SK-N-SH treated with all-trans-retinoic acid at 6 μM for 48 hours (cell line): ENCODE measurements around the gene PTPRS.

Experiments used
- ATAC-seq: fragments of 200-7000 bp; cut with Tn5 transposase; 3 replicates; pipeline ENCODE4 v1.9.1; 2020; ENCODE audit warnings: mild to moderate bottlenecking, moderate library complexity
- ARNTL ChIP-seq: fragments of 450-650 bp; formaldehyde crosslinking; IDR thresholded peaks from 2 replicates; pipeline ENCODE4 v1.5.0; 2020; ENCODE audit warnings: low read depth, mild to moderate bottlenecking, moderate library complexity, borderline replicate concordance
- BACH2 ChIP-seq: fragments of 250-450 bp; sonication (Bioruptor Pico); IDR thresholded peaks from 2 replicates; pipeline ENCODE4 v1.9.0; 2021; ENCODE audit warnings: mild to moderate bottlenecking, borderline replicate concordance
- CREB5 ChIP-seq: fragments of 250-450 bp; sonication (Bioruptor Pico); IDR thresholded peaks from 2 replicates; pipeline ENCODE4 v1.5.1; 2020; ENCODE audit warnings: low read depth, mild to moderate bottlenecking, moderate library complexity
- CSDC2 ChIP-seq: fragments of 250-450 bp; sonication (Bioruptor Pico); IDR thresholded peaks from 2 replicates; pipeline ENCODE4 v1.5.0; 2020; ENCODE audit warnings: mild to moderate bottlenecking, moderate library complexity
- CSRNP3 ChIP-seq: fragments of 250-450 bp; sonication (Bioruptor Pico); IDR thresholded peaks from 2 replicates; pipeline ENCODE4 v1.5.1; 2021; ENCODE audit warnings: mild to moderate bottlenecking, moderate library complexity
- GLIS3 ChIP-seq: fragments of 250-450 bp; sonication (Bioruptor Pico); IDR thresholded peaks from 2 replicates; pipeline ENCODE4 v1.5.0; 2020; ENCODE audit warnings: mild to moderate bottlenecking, moderate library complexity
- ISL1 ChIP-seq: fragments of 250-450 bp; sonication (Bioruptor Pico); IDR thresholded peaks from 2 replicates; pipeline ENCODE4 v2.1.2; 2022; ENCODE audit warnings: mild to moderate bottlenecking, moderate library complexity
- OSR1 ChIP-seq: fragments of 250-450 bp; sonication (Bioruptor Pico); IDR thresholded peaks from 2 replicates; pipeline ENCODE4 v1.8.0; 2022; ENCODE audit warnings: moderate library complexity, mild to moderate bottlenecking, inconsistent platforms
- PATZ1 ChIP-seq: fragments of 250-450 bp; sonication (Bioruptor Pico); IDR thresholded peaks from 2 replicates; pipeline ENCODE4 v1.8.0; 2020; ENCODE audit warnings: mild to moderate bottlenecking, moderate library complexity, borderline replicate concordance
- POU6F1 ChIP-seq: fragments of 250-450 bp; sonication (Bioruptor Pico); IDR thresholded peaks from 2 replicates; pipeline ENCODE4 v1.8.0; 2021; ENCODE audit warnings: low read depth, mild to moderate bottlenecking, moderate library complexity, borderline replicate concordance
- PPARA ChIP-seq: fragments of 250-450 bp; sonication (Bioruptor Pico); IDR thresholded peaks from 2 replicates; pipeline ENCODE4 v1.5.0; 2020; ENCODE audit warnings: mild to moderate bottlenecking, borderline replicate concordance
- RARB ChIP-seq: fragments of 250-450 bp; sonication (Bioruptor Pico); IDR thresholded peaks from 2 replicates; pipeline ENCODE4 v1.8.0; 2021; ENCODE audit warnings: mild to moderate bottlenecking, moderate library complexity
- TCF4 ChIP-seq: fragments of 250-450 bp; sonication (Bioruptor Pico); IDR thresholded peaks from 2 replicates; pipeline ENCODE4 v1.8.0; 2021; ENCODE audit warnings: mild to moderate bottlenecking, moderate library complexity, borderline replicate concordance
- TOX ChIP-seq: fragments of 250-450 bp; sonication (Bioruptor Pico); IDR thresholded peaks from 2 replicates; pipeline ENCODE4 v1.8.0; 2021; ENCODE audit warnings: mild to moderate bottlenecking, moderate library complexity, borderline replicate concordance
- TSHZ2 ChIP-seq: fragments of 250-450 bp; sonication (Bioruptor Pico); IDR thresholded peaks from 2 replicates; pipeline ENCODE4 v1.5.0; 2020; ENCODE audit warnings: mild to moderate bottlenecking, moderate library complexity
- ZC3H10 ChIP-seq: fragments of 250-450 bp; sonication (Bioruptor Pico); IDR thresholded peaks from 2 replicates; pipeline ENCODE4 v1.5.1; 2021; ENCODE audit warnings: mild to moderate bottlenecking, moderate library complexity
- ZFP3 ChIP-seq: fragments of 250-450 bp; sonication (Bioruptor Pico); IDR thresholded peaks from 2 replicates; pipeline ENCODE4 v1.5.0; 2020; ENCODE audit warnings: mild to moderate bottlenecking, moderate library complexity
- ZFP30 ChIP-seq: fragments of 450-650 bp; formaldehyde crosslinking; IDR thresholded peaks from 2 replicates; pipeline ENCODE4 v1.5.0; 2022; ENCODE audit warnings: mild to moderate bottlenecking, moderate library complexity
- ZNF565 ChIP-seq: fragments of 450-650 bp; formaldehyde crosslinking; conservative IDR thresholded peaks from 2 replicates; pipeline ENCODE4 v1.5.0; 2020; ENCODE audit warnings: low read depth, mild to moderate bottlenecking, moderate library complexity
- ZNF70 ChIP-seq: fragments of 450-650 bp; formaldehyde crosslinking; IDR thresholded peaks from 2 replicates; pipeline ENCODE4 v1.5.0; 2020; ENCODE audit warnings: mild to moderate bottlenecking, moderate library complexity
- ZNF8 ChIP-seq: fragments of 450-650 bp; formaldehyde crosslinking; IDR thresholded peaks from 2 replicates; pipeline ENCODE4 v1.5.0; 2020; ENCODE audit warnings: mild to moderate bottlenecking, moderate library complexity

The PTPRS gene

GRCh38 chr19:5318306-5318705 lies 22.3 kb downstream of the PTPRS start:
- no peak for ATAC-seq
- no peak for TF ChIP-seq ZNF70 (CRISPR knock-in tag)
- TF ChIP-seq ZNF8 (CRISPR knock-in tag) = no peak
- TF ChIP-seq BACH2 (CRISPR knock-in tag) = no peak
- TF ChIP-seq CSDC2 = no peak
- TF ChIP-seq TCF4 (CRISPR knock-in tag) = no peak
- TF ChIP-seq PPARA (CRISPR knock-in tag) = no peak
- TF ChIP-seq TOX = no peak
- TF ChIP-seq TSHZ2 (CRISPR knock-in tag) = no peak
- TF ChIP-seq OSR1 (CRISPR knock-in tag) = no peak

GRCh38 chr19:5317321-5317720 lies 23.3 kb downstream of the PTPRS start:
- TF ChIP-seq POU6F1 (CRISPR knock-in tag) = no peak
- no peak for TF ChIP-seq GLIS3 (CRISPR knock-in tag)
- TF ChIP-seq TCF4 (CRISPR knock-in tag) = no peak
- no peak for TF ChIP-seq CSRNP3
- no peak for TF ChIP-seq ZFP3
- no peak for TF ChIP-seq TOX
- TF ChIP-seq ZNF565 (CRISPR knock-in tag) = no peak
- no peak for TF ChIP-seq CSDC2
- no peak for TF ChIP-seq CREB5 (CRISPR knock-in tag)
- TF ChIP-seq ISL1 = no peak
- no peak for TF ChIP-seq ZNF70 (CRISPR knock-in tag)
- TF ChIP-seq PATZ1 (CRISPR knock-in tag) = no peak
- TF ChIP-seq ZC3H10 (CRISPR knock-in tag) = no peak
- TF ChIP-seq RARB (CRISPR knock-in tag) = no peak

GRCh38 chr19:5316138-5316537 lies 24.5 kb downstream of the PTPRS start:
- ATAC-seq = no peak
- TF ChIP-seq ZFP30 (CRISPR knock-in tag) (no peak), ZNF70 (CRISPR knock-in tag) (no peak), TCF4 (CRISPR knock-in tag) (no peak), ZNF8 (CRISPR knock-in tag) (no peak), RARB (CRISPR knock-in tag) (no peak), CREB5 (CRISPR knock-in tag) (no peak), CSDC2 (no peak), ARNTL (CRISPR knock-in tag) (no peak), ZC3H10 (CRISPR knock-in tag) (no peak), CSRNP3 (no peak), ZFP3 (no peak)

More at GRCh38 chr19:5317321-5317720, 23.3 kb downstream of the PTPRS start:
- ATAC-seq = no peak
